WTC11 (cell line): ENCODE data around the gene ZNF568. TPM values are rescaled to one million over a fixed set of nuclear protein-coding genes. Genes with fewer than 3 reads are reported as not detected.

ENCODE experiments used
- ATAC-seq: fragments of 200-7000 bp; cut with Tn5 transposase; 2 replicates; pipeline ENCODE4 v1.10.0; 2021; ENCODE audit warnings: mild to moderate bottlenecking, moderate library complexity
- CTCF ChIA-PET: fragments of 300-600 bp; sonication (Branson Sonifier 250); formaldehyde crosslinking; loops from one replicate; lab custom pipeline; 2021; ENCODE audit warnings: antibody characterized with exemption; lab: Charles Lee
- POLR2A ChIA-PET: fragments of 350-600 bp; sonication (Branson Sonifier 250); formaldehyde crosslinking; loops from one replicate; lab custom pipeline; 2021; ENCODE audit warnings: antibody characterized with exemption; lab: Charles Lee
- DNase-seq: peaks from one replicate; pipeline ENCODE4 v3.0.0; 2021; ENCODE audit warnings: low spot score
- H3K27ac Mint-ChIP-seq: 2 replicates; pipeline ENCODE4 v1.8.0; 2021; ENCODE audit warnings: mixed read lengths
- H3K27me3 Mint-ChIP-seq: 2 replicates; pipeline ENCODE4 v1.8.0; 2021; ENCODE audit warnings: low read depth, mild to moderate bottlenecking, moderate library complexity, mixed read lengths
- H3K36me3 Mint-ChIP-seq: 2 replicates; pipeline ENCODE4 v1.8.0; 2021; ENCODE audit warnings: mixed read lengths
- H3K4me1 Mint-ChIP-seq: 2 replicates; pipeline ENCODE4 v1.8.0; 2022; ENCODE audit warnings: mixed read lengths
- H3K4me3 Mint-ChIP-seq: 2 replicates; pipeline ENCODE4 v1.8.0; 2021; ENCODE audit warnings: mild to moderate bottlenecking, moderate library complexity, mixed read lengths
- H3K9me3 Mint-ChIP-seq: 2 replicates; pipeline ENCODE4 v1.8.0; 2021; ENCODE audit warnings: mixed read lengths
- CREB1 ChIP-seq: sonication (generic); formaldehyde crosslinking; IDR thresholded peaks from 2 replicates; pipeline ENCODE4 v1.8.0; 2023; ENCODE audit warnings: mild to moderate bottlenecking, missing genetic modification reagents
- E2F1 ChIP-seq: sonication (generic); formaldehyde crosslinking; IDR thresholded peaks from 2 replicates; pipeline ENCODE4 v1.8.0; 2022; ENCODE audit warnings: mild to moderate bottlenecking, missing genetic modification reagents
- FOXP1 ChIP-seq: sonication (generic); formaldehyde crosslinking; IDR thresholded peaks from 2 replicates; pipeline ENCODE4 v1.8.0; 2022; ENCODE audit warnings: missing genetic modification reagents, mild to moderate bottlenecking, moderate library complexity, borderline replicate concordance
- GRHL2 ChIP-seq: fragments of 250-450 bp; sonication (Bioruptor Pico); IDR thresholded peaks from 2 replicates; pipeline ENCODE4 v1.8.0; 2022; ENCODE audit warnings: mild to moderate bottlenecking, moderate library complexity; ENCODE audit not compliant: insufficient replicate concordance, severe bottlenecking
- IRF1 ChIP-seq: sonication (generic); formaldehyde crosslinking; IDR thresholded peaks from 2 replicates; pipeline ENCODE4 v1.8.0; 2023; ENCODE audit warnings: missing genetic modification reagents
- IRF2 ChIP-seq: sonication (generic); formaldehyde crosslinking; IDR thresholded peaks from 2 replicates; pipeline ENCODE4 v1.8.0; 2022; ENCODE audit warnings: low read depth, missing genetic modification reagents, borderline replicate concordance
- NR1H2 ChIP-seq: sonication (generic); formaldehyde crosslinking; IDR thresholded peaks from 2 replicates; pipeline ENCODE4 v1.9.0; 2021; ENCODE audit warnings: mild to moderate bottlenecking, moderate library complexity, missing genetic modification reagents
- NR2C2 ChIP-seq: sonication (generic); formaldehyde crosslinking; IDR thresholded peaks from 2 replicates; pipeline ENCODE4 v1.8.0; 2022; ENCODE audit warnings: mild to moderate bottlenecking, missing genetic modification reagents
- NR3C1 ChIP-seq: sonication (generic); formaldehyde crosslinking; conservative IDR thresholded peaks from 2 replicates; pipeline ENCODE4 v1.8.1; 2023; ENCODE audit warnings: low read depth, mild to moderate bottlenecking, missing genetic modification reagents
- OVOL2 ChIP-seq: fragments of 250-450 bp; sonication (Bioruptor Pico); IDR thresholded peaks from 2 replicates; pipeline ENCODE4 v1.9.0; 2021; ENCODE audit warnings: mild to moderate bottlenecking, borderline replicate concordance
- PRDM15 ChIP-seq: sonication (generic); formaldehyde crosslinking; IDR thresholded peaks from 2 replicates; pipeline ENCODE4 v1.8.0; 2022; ENCODE audit warnings: missing genetic modification reagents
- PREB ChIP-seq: sonication (generic); formaldehyde crosslinking; IDR thresholded peaks from 2 replicates; pipeline ENCODE4 v1.8.1; 2022; ENCODE audit warnings: mild to moderate bottlenecking, missing genetic modification reagents, moderate library complexity, borderline replicate concordance
- PRRX2 ChIP-seq: fragments of 250-450 bp; sonication (Bioruptor Pico); IDR thresholded peaks from 2 replicates; pipeline ENCODE4 v1.8.0; 2021; ENCODE audit warnings: mild to moderate bottlenecking
- SMAD3 ChIP-seq: sonication (generic); formaldehyde crosslinking; IDR thresholded peaks from 2 replicates; pipeline ENCODE4 v1.8.0; 2022; ENCODE audit warnings: missing genetic modification reagents, mild to moderate bottlenecking, borderline replicate concordance
- SMAD4 ChIP-seq: sonication (generic); formaldehyde crosslinking; IDR thresholded peaks from 2 replicates; pipeline ENCODE4 v1.8.0; 2022; ENCODE audit warnings: mild to moderate bottlenecking, missing genetic modification reagents
- SOX15 ChIP-seq: fragments of 250-450 bp; sonication (Bioruptor Pico); IDR thresholded peaks from 2 replicates; pipeline ENCODE4 v1.9.0; 2021; ENCODE audit warnings: mild to moderate bottlenecking
- TCF7 ChIP-seq: sonication (generic); formaldehyde crosslinking; IDR thresholded peaks from 2 replicates; pipeline ENCODE4 v1.8.0; 2022; ENCODE audit warnings: mild to moderate bottlenecking, low read depth, missing genetic modification reagents, moderate library complexity
- TEAD1 ChIP-seq: sonication (generic); formaldehyde crosslinking; IDR thresholded peaks from 2 replicates; pipeline ENCODE4 v1.8.0; 2022; ENCODE audit warnings: mild to moderate bottlenecking, missing genetic modification reagents
- USF2 ChIP-seq: sonication (generic); formaldehyde crosslinking; IDR thresholded peaks from 2 replicates; pipeline ENCODE4 v1.8.1; 2023; ENCODE audit warnings: mild to moderate bottlenecking, missing genetic modification reagents, moderate library complexity
- ZMAT4 ChIP-seq: fragments of 250-450 bp; sonication (Bioruptor Pico); IDR thresholded peaks from 2 replicates; pipeline ENCODE4 v1.9.0; 2021; ENCODE audit warnings: mild to moderate bottlenecking
- ZNF263 ChIP-seq: sonication (generic); formaldehyde crosslinking; IDR thresholded peaks from 2 replicates; pipeline ENCODE4 v1.8.1; 2022; ENCODE audit warnings: low read depth, mild to moderate bottlenecking, moderate library complexity, missing genetic modification reagents
- ZNF317 ChIP-seq: sonication (generic); formaldehyde crosslinking; IDR thresholded peaks from 2 replicates; pipeline ENCODE4 v1.8.1; 2023; ENCODE audit warnings: low read depth, mild to moderate bottlenecking, moderate library complexity, missing genetic modification reagents, borderline replicate concordance
- ZNF425 ChIP-seq: fragments of 250-450 bp; sonication (Bioruptor Pico); conservative IDR thresholded peaks from 2 replicates; pipeline ENCODE4 v1.9.0; 2021; ENCODE audit warnings: mild to moderate bottlenecking
- total RNA-seq: library from RNA; stranded (reverse); gene quantifications from 3 replicates; pipeline ENCODE4 v1.2.3, GENCODE V29; 2021

ZNF568 gene
- total RNA-seq, 1 experiment from 2014 or later = 10.5 TPM

- peaks cover 32% of the 10 kb centered on the region for H3K36me3 Mint-ChIP-seq
- H3K4me1 Mint-ChIP-seq = peaks cover 15% of the 10 kb centered on the region
- ChIA-PET POLR2A (no interaction called here), CTCF (no interaction called here)
- H3K27ac Mint-ChIP-seq = no peak overlapping the region
- peaks cover 49% of the 10 kb centered on the region for H3K9me3 Mint-ChIP-seq
- TF ChIP-seq OVOL2 (CRISPR knock-in tag) (no peak), E2F1 (CRISPR knock-in tag) (no peak), SMAD4 (CRISPR knock-in tag) (no peak)
- H3K4me3 Mint-ChIP-seq = no peak overlapping the region
- peaks cover 8% of the 10 kb centered on the region for H3K27me3 Mint-ChIP-seq
- DNase-seq = no peak
- ATAC-seq = no peak
Observed at GRCh38 chr19:37009871-37010270, 93.7 kb downstream of the ZNF568 start.

GRCh38 chr19:37012093-37012745 is 96.1 kb downstream of the ZNF568 start:
- Mint-ChIP-seq H3K9me3 (peaks cover 58% of the 10 kb centered on the region), H3K27me3 (peaks cover 9% of the 10 kb centered on the region), H3K4me3 (no peak overlapping the region), H3K4me1 (peaks cover 6% of the 10 kb centered on the region; the same call in 1 of the 2 replicates), H3K36me3 (peaks cover 39% of the 10 kb centered on the region), H3K27ac (no peak overlapping the region)
- ATAC-seq (no peak), DNase-seq (no peak)
- ChIA-PET CTCF (no interaction called here), POLR2A (no interaction called here)
- TF ChIP-seq ZNF425 (CRISPR knock-in tag) (no peak), TEAD1 (CRISPR knock-in tag) (no peak), TCF7 (CRISPR knock-in tag) (no peak), NR3C1 (CRISPR knock-in tag) (no peak), ZNF263 (no peak), IRF2 (CRISPR knock-in tag) (no peak), CREB1 (no peak), SMAD3 (CRISPR knock-in tag) (no peak), NR2C2 (CRISPR knock-in tag) (no peak)

- peaks cover 42% of the 10 kb centered on the region for H3K36me3 Mint-ChIP-seq
- no peak overlapping the region for H3K4me3 Mint-ChIP-seq
- H3K4me1 Mint-ChIP-seq = no peaks in the 10 kb centered on the region
- ATAC-seq = no peak
- peaks cover 69% of the 10 kb centered on the region for H3K9me3 Mint-ChIP-seq
- ChIA-PET CTCF (no interaction called here), POLR2A (no interaction called here)
- peaks cover 6% of the 10 kb centered on the region for H3K27me3 Mint-ChIP-seq
- no peak overlapping the region for H3K27ac Mint-ChIP-seq
- DNase-seq = no peak
- no peak for TF ChIP-seq GRHL2
- TF ChIP-seq PREB (CRISPR knock-in tag) = no peak
- TF ChIP-seq NR3C1 (CRISPR knock-in tag) = no peak
- no peak for TF ChIP-seq ZNF317 (CRISPR knock-in tag)
- no peak for TF ChIP-seq PRRX2 (CRISPR knock-in tag)
- no peak for TF ChIP-seq NR1H2 (CRISPR knock-in tag)
- no peak for TF ChIP-seq FOXP1 (CRISPR knock-in tag)
- no peak for TF ChIP-seq USF2 (CRISPR knock-in tag)
- TF ChIP-seq IRF1 = no peak
- TF ChIP-seq PRDM15 = no peak
- TF ChIP-seq SOX15 (CRISPR knock-in tag) = no peak
- TF ChIP-seq ZMAT4 (CRISPR knock-in tag) = no peak
Observed at GRCh38 chr19:37014456-37014855, 98.3 kb downstream of the ZNF568 start.
